HCT116 (cell line): Measurements from ENCODE around the gene CTBP1. TPM values are rescaled to one million over a fixed set of nuclear protein-coding genes. Genes with fewer than 3 reads are reported as not detected.

ENCODE experiments used
- ATAC-seq: fragments of 200-7000 bp; cut with Tn5 transposase; 2 replicates; pipeline ENCODE4 v1.9.1; 2020; ENCODE audit warnings: mild to moderate bottlenecking, moderate library complexity
- BruUV-seq: library from RNA; stranded (reverse); fragments of 400-500 nt; replicated peaks from 2 replicates; lab custom pipeline; 2021; lab: Mats Ljungman, UMichigan
- CTCF ChIA-PET: fragments of 300-600 bp; sonication (Branson Sonifier 250); formaldehyde crosslinking; loops from one replicate; lab custom pipeline; 2021; ENCODE audit warnings: antibody characterized with exemption; lab: Charles Lee
- POLR2A ChIA-PET: fragments of 300-600, 350-600 bp; sonication (Branson Sonifier 250); formaldehyde crosslinking; loops from one replicate; lab custom pipeline; 2021; ENCODE audit warnings: antibody characterized with exemption; lab: Charles Lee
- RAD21 ChIA-PET, 2 experiments: fragments of 300-600 bp; sonication (Branson Sonifier 250); formaldehyde crosslinking; loops; one replicate each; lab custom pipeline; 2023; ENCODE audit warnings: low total read pairs in 2 of 2; ENCODE audit not compliant: uncharacterized antibody in 2 of 2, unreplicated experiment in 2 of 2, low non-redundant PET in 1 of 2; lab: Charles Lee
- DNase-seq: peaks from one replicate; pipeline ENCODE4 v3.0.0-alpha.2; 2010; ENCODE audit warnings: low read depth, low spot score
- H2AFZ ChIP-seq: fragments of 200-600 bp; shearing (Covaris generic), sonication (generic); 2 replicates; pipeline ENCODE4 v1.6.1; 2017; ENCODE audit warnings: low read depth, mixed run types, mixed read lengths, antibody characterized with exemption, low read length; ENCODE audit not compliant: poor library complexity, severe bottlenecking
- H3K27ac ChIP-seq: 2 replicates; pipeline ENCODE4 v1.5.1; 2012; ENCODE audit warnings: low read depth, low read length
- H3K27me3 ChIP-seq: fragments of 200-600 bp; sonication (generic); 2 replicates; pipeline ENCODE4 v1.6.1; 2016; ENCODE audit warnings: mixed run types, low read length, mixed read lengths; ENCODE audit not compliant: insufficient read depth
- H3K36me3 ChIP-seq, 2 experiments: fragments of 200-500 bp in 1 of 2; fragments of 200-600 bp in 1 of 2; sonication (Bioruptor generic) in 1 of 2; sonication (generic) in 1 of 2; 2 replicates each; pipeline versions ENCODE4 v1.5.1 to v1.6.1; 2014 to 2016; ENCODE audit warnings: low read length in 2 of 2, inconsistent platforms in 1 of 2, mixed read lengths in 1 of 2, mixed run types in 1 of 2; ENCODE audit not compliant: insufficient read depth in 2 of 2, control insufficient read depth in 1 of 2
- H3K4me1 ChIP-seq, 2 experiments: fragments of 200-600 bp in 1 of 2; sonication (generic) in 1 of 2; 2 replicates each; pipeline versions ENCODE4 v1.5.1 to v1.6.1; 2012 to 2017; ENCODE audit warnings: low read length in 2 of 2, inconsistent platforms in 1 of 2, mild to moderate bottlenecking in 1 of 2, mixed read lengths in 1 of 2, mixed run types in 1 of 2, moderate library complexity in 1 of 2; ENCODE audit not compliant: insufficient read depth in 2 of 2, control insufficient read depth in 1 of 2
- H3K4me2 ChIP-seq: fragments of 200-600 bp; sonication (generic); 2 replicates; pipeline ENCODE4 v1.6.1; 2017; ENCODE audit warnings: mixed run types, low read length, mixed read lengths
- H3K4me3 ChIP-seq, 2 experiments: fragments of 200-600 bp in 1 of 2; sonication (generic) in 1 of 2; replicated peaks in 1 of 2; 2 replicates each; pipeline ENCODE4 v1.5.1; 2011 to 2016; ENCODE audit warnings: low read length in 2 of 2, control low read depth in 1 of 2, low read depth in 1 of 2, mild to moderate bottlenecking in 1 of 2, mixed read lengths in 1 of 2, mixed run types in 1 of 2
- H3K79me2 ChIP-seq: fragments of 200-600 bp; sonication (generic); 2 replicates; pipeline ENCODE4 v1.6.1; 2017; ENCODE audit warnings: mild to moderate bottlenecking, mixed run types, low read length, moderate library complexity, mixed read lengths; ENCODE audit not compliant: insufficient read depth
- H3K9ac ChIP-seq: fragments of 200-600 bp; sonication (generic); 2 replicates; pipeline ENCODE4 v1.6.1; 2016; ENCODE audit warnings: low read length, mixed read lengths
- H3K9me2 ChIP-seq: fragments of 200-600 bp; sonication (generic), shearing (Covaris generic); 2 replicates; pipeline ENCODE4 v1.6.1; 2017; ENCODE audit warnings: mixed run types, mild to moderate bottlenecking, moderate library complexity; ENCODE audit not compliant: insufficient read depth
- H3K9me3 ChIP-seq, 2 experiments: fragments of 200-500 bp in 1 of 2; fragments of 200-600 bp in 1 of 2; sonication (Bioruptor generic) in 1 of 2; sonication (generic) in 1 of 2; 2 replicates each; pipeline ENCODE4 v1.6.1; 2014 to 2017; ENCODE audit warnings: low read length in 2 of 2, mixed read lengths in 2 of 2, inconsistent platforms in 1 of 2, low read depth in 1 of 2, mild to moderate bottlenecking in 1 of 2, mixed run types in 1 of 2, moderate library complexity in 1 of 2; ENCODE audit not compliant: control insufficient read depth in 1 of 2, insufficient read depth in 1 of 2
- H4K20me1 ChIP-seq: fragments of 200-600 bp; sonication (generic), shearing (Covaris generic); 2 replicates; pipeline ENCODE4 v1.6.1; 2017; ENCODE audit warnings: mixed run types, mild to moderate bottlenecking, moderate library complexity; ENCODE audit not compliant: insufficient read depth
- EGR1 ChIP-seq: IDR thresholded peaks from 2 replicates; pipeline ENCODE4 v1.6.1; 2012; ENCODE audit warnings: low read depth
- ELF1 ChIP-seq: IDR thresholded peaks from 2 replicates; pipeline ENCODE4 v1.6.1; 2012; ENCODE audit warnings: low read depth, borderline replicate concordance
- EZH2 ChIP-seq: fragments of 200-600 bp; sonication (generic); IDR thresholded peaks from 2 replicates; pipeline ENCODE4 v1.6.1; 2017; ENCODE audit warnings: antibody characterized with exemption, mixed run types
- EZH2phosphoT487 ChIP-seq: fragments of 200-600 bp; IDR thresholded peaks from 2 replicates; pipeline ENCODE4 v1.6.1; 2018; ENCODE audit warnings: antibody characterized with exemption, borderline replicate concordance
- SIN3A ChIP-seq: IDR thresholded peaks from 2 replicates; pipeline ENCODE4 v1.6.1; 2012; ENCODE audit warnings: low read depth
- YY1 ChIP-seq: IDR thresholded peaks from 2 replicates; pipeline ENCODE4 v1.6.1; 2011; ENCODE audit warnings: low read length, low read depth, moderate library complexity, mild to moderate bottlenecking; ENCODE audit not compliant: insufficient replicate concordance; ENCODE audit errors: extremely low read depth
- ZNF274 ChIP-seq: fragments of 200-500 bp; sonication (Bioruptor generic); IDR thresholded peaks from 2 replicates; pipeline ENCODE4 v1.6.1; 2014; ENCODE audit warnings: mild to moderate bottlenecking, low read depth, low read length, inconsistent platforms
- intact Hi-C: fragments of 100-400 bp; cut with micrococcal nuclease; formaldehyde crosslinking; loops from 2 replicates; pipeline ENCODE4 v1.10.0; 2022
- total RNA-seq: library from RNA; stranded (reverse); gene quantifications from one replicate; pipeline ENCODE4 v1.2.1, GENCODE V29; 2021; ENCODE audit not compliant: unreplicated experiment
- TF ChIP-seq, protein P1 (sequence below): IDR thresholded peaks from 2 replicates; pipeline ENCODE4 v1.6.1; 2011; ENCODE audit warnings: mild to moderate bottlenecking, low read length, moderate library complexity; ENCODE audit not compliant: insufficient replicate concordance; ENCODE audit errors: extremely low read depth
- TF ChIP-seq, protein P2 (sequence below), 3 experiments: fragments of 200-600 bp in 1 of 3; sonication (generic) in 1 of 3; IDR thresholded peaks in 2 of 3; conservative IDR thresholded peaks in 1 of 3; 2 replicates each; pipeline ENCODE4 v1.5.1; 2012 to 2017; ENCODE audit warnings: low read depth in 2 of 3, low read length in 2 of 3, antibody characterized with exemption in 1 of 3, borderline replicate concordance in 1 of 3, control low read depth in 1 of 3, mild to moderate bottlenecking in 1 of 3, mixed read lengths in 1 of 3, mixed run types in 1 of 3, moderate library complexity in 1 of 3; ENCODE audit not compliant: insufficient read depth in 1 of 3
- TF ChIP-seq, protein P3 (sequence below): IDR thresholded peaks from 2 replicates; pipeline ENCODE4 v1.6.1; 2012; ENCODE audit warnings: low read depth
- TF ChIP-seq, protein P4 (sequence below): IDR thresholded peaks from 2 replicates; pipeline ENCODE4 v1.6.1; 2012

Gene CTBP1
- total RNA-seq, 1 experiment from 2014 or later = 175 TPM

DNA sequence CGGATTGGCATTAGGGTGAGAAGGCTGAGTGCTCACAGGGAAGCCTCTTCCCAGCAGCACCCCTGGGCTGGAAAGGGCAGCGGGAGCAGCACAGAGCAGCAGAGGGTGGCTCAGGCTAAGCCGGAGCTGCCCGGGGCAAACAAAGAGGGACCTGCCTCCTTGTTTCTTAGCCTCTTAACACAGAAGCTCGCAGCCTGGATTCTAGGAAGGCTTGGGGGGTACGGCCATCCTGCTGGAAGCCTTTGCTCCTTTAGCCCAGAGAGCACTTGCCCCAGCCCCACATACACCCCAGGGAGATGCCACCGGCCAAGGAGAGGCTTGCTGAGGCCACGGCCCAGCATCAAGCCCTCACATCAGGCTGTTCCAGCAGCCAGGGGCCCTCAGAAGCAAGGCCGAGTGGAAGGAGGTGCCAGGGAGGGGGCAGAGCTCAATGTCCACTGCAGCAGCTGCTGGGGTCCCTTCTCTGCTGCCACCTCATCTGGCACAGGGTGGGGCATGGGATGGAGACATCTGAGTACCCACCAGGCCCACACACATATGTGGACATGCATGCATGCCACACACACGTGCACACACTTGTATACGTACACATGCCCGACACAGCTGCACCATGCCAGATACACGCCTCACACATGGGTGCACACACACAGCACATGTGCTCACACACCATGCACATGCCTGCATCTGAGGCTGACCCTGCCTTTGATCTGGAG is 56.3 kb downstream of the CTBP1 start:
- CTCF ChIA-PET = no interaction called here
- H2AFZ ChIP-seq = peak overlapping the region; percentile 80
- TF ChIP-seq, protein P1, sequence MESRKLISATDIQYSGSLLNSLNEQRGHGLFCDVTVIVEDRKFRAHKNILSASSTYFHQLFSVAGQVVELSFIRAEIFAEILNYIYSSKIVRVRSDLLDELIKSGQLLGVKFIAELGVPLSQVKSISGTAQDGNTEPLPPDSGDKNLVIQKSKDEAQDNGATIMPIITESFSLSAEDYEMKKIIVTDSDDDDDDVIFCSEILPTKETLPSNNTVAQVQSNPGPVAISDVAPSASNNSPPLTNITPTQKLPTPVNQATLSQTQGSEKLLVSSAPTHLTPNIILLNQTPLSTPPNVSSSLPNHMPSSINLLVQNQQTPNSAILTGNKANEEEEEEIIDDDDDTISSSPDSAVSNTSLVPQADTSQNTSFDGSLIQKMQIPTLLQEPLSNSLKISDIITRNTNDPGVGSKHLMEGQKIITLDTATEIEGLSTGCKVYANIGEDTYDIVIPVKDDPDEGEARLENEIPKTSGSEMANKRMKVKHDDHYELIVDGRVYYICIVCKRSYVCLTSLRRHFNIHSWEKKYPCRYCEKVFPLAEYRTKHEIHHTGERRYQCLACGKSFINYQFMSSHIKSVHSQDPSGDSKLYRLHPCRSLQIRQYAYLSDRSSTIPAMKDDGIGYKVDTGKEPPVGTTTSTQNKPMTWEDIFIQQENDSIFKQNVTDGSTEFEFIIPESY = no peak
- TF ChIP-seq EZH2 = no peak
- TF ChIP-seq, protein P2, sequence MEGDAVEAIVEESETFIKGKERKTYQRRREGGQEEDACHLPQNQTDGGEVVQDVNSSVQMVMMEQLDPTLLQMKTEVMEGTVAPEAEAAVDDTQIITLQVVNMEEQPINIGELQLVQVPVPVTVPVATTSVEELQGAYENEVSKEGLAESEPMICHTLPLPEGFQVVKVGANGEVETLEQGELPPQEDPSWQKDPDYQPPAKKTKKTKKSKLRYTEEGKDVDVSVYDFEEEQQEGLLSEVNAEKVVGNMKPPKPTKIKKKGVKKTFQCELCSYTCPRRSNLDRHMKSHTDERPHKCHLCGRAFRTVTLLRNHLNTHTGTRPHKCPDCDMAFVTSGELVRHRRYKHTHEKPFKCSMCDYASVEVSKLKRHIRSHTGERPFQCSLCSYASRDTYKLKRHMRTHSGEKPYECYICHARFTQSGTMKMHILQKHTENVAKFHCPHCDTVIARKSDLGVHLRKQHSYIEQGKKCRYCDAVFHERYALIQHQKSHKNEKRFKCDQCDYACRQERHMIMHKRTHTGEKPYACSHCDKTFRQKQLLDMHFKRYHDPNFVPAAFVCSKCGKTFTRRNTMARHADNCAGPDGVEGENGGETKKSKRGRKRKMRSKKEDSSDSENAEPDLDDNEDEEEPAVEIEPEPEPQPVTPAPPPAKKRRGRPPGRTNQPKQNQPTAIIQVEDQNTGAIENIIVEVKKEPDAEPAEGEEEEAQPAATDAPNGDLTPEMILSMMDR (IDR thresholded peaks at IDR 0.05 in 2 of 3, conservative IDR thresholded peaks at IDR 0.05 in 1 of 3; ENCODE audit: borderline replicate concordance in 1 of 3, insufficient read depth in 1 of 3, low read depth in 2 of 3, low read length in 2 of 3) = no peak
- no peak for TF ChIP-seq ELF1
- TF ChIP-seq EGR1 = no peak
- no peak for TF ChIP-seq EZH2phosphoT487
- TF ChIP-seq, protein P3, sequence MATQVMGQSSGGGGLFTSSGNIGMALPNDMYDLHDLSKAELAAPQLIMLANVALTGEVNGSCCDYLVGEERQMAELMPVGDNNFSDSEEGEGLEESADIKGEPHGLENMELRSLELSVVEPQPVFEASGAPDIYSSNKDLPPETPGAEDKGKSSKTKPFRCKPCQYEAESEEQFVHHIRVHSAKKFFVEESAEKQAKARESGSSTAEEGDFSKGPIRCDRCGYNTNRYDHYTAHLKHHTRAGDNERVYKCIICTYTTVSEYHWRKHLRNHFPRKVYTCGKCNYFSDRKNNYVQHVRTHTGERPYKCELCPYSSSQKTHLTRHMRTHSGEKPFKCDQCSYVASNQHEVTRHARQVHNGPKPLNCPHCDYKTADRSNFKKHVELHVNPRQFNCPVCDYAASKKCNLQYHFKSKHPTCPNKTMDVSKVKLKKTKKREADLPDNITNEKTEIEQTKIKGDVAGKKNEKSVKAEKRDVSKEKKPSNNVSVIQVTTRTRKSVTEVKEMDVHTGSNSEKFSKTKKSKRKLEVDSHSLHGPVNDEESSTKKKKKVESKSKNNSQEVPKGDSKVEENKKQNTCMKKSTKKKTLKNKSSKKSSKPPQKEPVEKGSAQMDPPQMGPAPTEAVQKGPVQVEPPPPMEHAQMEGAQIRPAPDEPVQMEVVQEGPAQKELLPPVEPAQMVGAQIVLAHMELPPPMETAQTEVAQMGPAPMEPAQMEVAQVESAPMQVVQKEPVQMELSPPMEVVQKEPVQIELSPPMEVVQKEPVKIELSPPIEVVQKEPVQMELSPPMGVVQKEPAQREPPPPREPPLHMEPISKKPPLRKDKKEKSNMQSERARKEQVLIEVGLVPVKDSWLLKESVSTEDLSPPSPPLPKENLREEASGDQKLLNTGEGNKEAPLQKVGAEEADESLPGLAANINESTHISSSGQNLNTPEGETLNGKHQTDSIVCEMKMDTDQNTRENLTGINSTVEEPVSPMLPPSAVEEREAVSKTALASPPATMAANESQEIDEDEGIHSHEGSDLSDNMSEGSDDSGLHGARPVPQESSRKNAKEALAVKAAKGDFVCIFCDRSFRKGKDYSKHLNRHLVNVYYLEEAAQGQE = no peak
- TF ChIP-seq, protein P4, sequence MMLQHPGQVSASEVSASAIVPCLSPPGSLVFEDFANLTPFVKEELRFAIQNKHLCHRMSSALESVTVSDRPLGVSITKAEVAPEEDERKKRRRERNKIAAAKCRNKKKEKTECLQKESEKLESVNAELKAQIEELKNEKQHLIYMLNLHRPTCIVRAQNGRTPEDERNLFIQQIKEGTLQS = no peak
- no peak for TF ChIP-seq SIN3A
- TF ChIP-seq YY1 = no peak
- TF ChIP-seq ZNF274 = no peak

More for the DNA sequence above, 56.3 kb downstream of the CTBP1 start:
- no peaks in the 10 kb centered on the region for H4K20me1 ChIP-seq
- H3K4me1 ChIP-seq = peaks cover 13 to 17% of the 10 kb centered on the region in 2 experiments
- peak overlapping the region; percentile 27; the same call in 1 of the 2 replicates for H3K27ac ChIP-seq
- H3K36me3 ChIP-seq = no peaks in the 10 kb centered on the region
- peak; percentile 71 for ATAC-seq
- H3K27me3 ChIP-seq = no peaks in the 10 kb centered on the region
- RAD21 ChIA-PET = no interaction called here
- no peak for DNase-seq
- H3K4me3 ChIP-seq = 0 out of 4 replicates have a peak overlapping the region, but pooled peaks of 1 of the 2 experiments have one; percentile 10
- POLR2A ChIA-PET = no interaction called here
- intact Hi-C loops = no loop called here
- BruUV-seq = no TSS peak
- H3K9me3 ChIP-seq = no peaks in the 10 kb centered on the region
- no peaks in the 10 kb centered on the region for H3K9me2 ChIP-seq
- no peaks in the 10 kb centered on the region for H3K79me2 ChIP-seq
- H3K4me2 ChIP-seq = peak overlapping the region; percentile 65
- peak overlapping the region; percentile 22; the same call in 1 of the 2 replicates for H3K9ac ChIP-seq
